IMR-90 (cell line): ENCODE results near the gene TCF7. TPM values are rescaled to one million over a fixed set of nuclear protein-coding genes. Genes with fewer than 3 reads are reported as not detected.

ENCODE experiments used
- ATAC-seq: fragments of 200-7000 bp; cut with Tn5 transposase; 2 replicates; pipeline ENCODE4 v1.9.1; 2020; ENCODE audit warnings: low read depth, mild to moderate bottlenecking, moderate library complexity
- BruUV-seq: library from RNA; stranded (reverse); fragments of 400-500 nt; replicated peaks from 2 replicates; lab custom pipeline; 2021; lab: Mats Ljungman, UMichigan
- CTCF ChIA-PET: fragments of 300-600 bp; formaldehyde crosslinking; extraction: SDS; loops from one replicate; lab custom pipeline; 2021; ENCODE audit warnings: antibody characterized with exemption; lab: Yijun Ruan, JAX
- POLR2A ChIA-PET: fragments of 300-600 bp; sonication (Branson Sonifier 250); formaldehyde crosslinking; loops from one replicate; lab custom pipeline; 2022; ENCODE audit warnings: antibody characterized with exemption; ENCODE audit not compliant: unreplicated experiment; lab: Charles Lee
- DNase-seq: peaks from one replicate; pipeline ENCODE4 v3.0.0; 2013
- H2AFZ ChIP-seq: replicated peaks from 2 replicates; pipeline ENCODE3; 2013; ENCODE audit warnings: low read length, mild to moderate bottlenecking; ENCODE audit not compliant: poor library complexity
- H2AK5ac ChIP-seq: 2 replicates; pipeline ENCODE4 v1.6.1; 2013; ENCODE audit warnings: low read depth, low read length, inconsistent platforms
- H2AK9ac ChIP-seq: replicated peaks from 2 replicates; pipeline ENCODE3; 2013; ENCODE audit warnings: mild to moderate bottlenecking, low read depth, low read length, moderate library complexity; ENCODE audit not compliant: poor library complexity
- H2BK120ac ChIP-seq: 2 replicates; pipeline ENCODE4 v1.6.1; 2013; ENCODE audit warnings: low read depth, low read length, inconsistent platforms
- H2BK15ac ChIP-seq: 3 replicates; pipeline ENCODE4 v1.6.1; 2013; ENCODE audit warnings: low read depth, low read length, inconsistent platforms
- H2BK20ac ChIP-seq: 2 replicates; pipeline ENCODE4 v1.6.1; 2013; ENCODE audit warnings: low read depth, mild to moderate bottlenecking, inconsistent platforms, low read length, moderate library complexity
- H2BK5ac ChIP-seq: 2 replicates; pipeline ENCODE4 v1.6.1; 2013; ENCODE audit warnings: mild to moderate bottlenecking, low read depth, low read length, inconsistent platforms; ENCODE audit not compliant: poor library complexity, severe bottlenecking
- H3K14ac ChIP-seq: replicated peaks from 2 replicates; pipeline ENCODE4 v1.6.1; 2013; ENCODE audit warnings: low read depth, low read length, inconsistent platforms
- H3K18ac ChIP-seq: 2 replicates; pipeline ENCODE4 v1.6.1; 2013; ENCODE audit warnings: low read depth, low read length, control low read depth
- H3K23ac ChIP-seq: 2 replicates; pipeline ENCODE4 v1.6.1; 2013; ENCODE audit warnings: low read depth, low read length, inconsistent platforms
- H3K27ac ChIP-seq: 2 replicates; pipeline ENCODE4 v1.5.1; 2013; ENCODE audit warnings: mild to moderate bottlenecking, control low read depth, low read length; ENCODE audit not compliant: insufficient read depth
- H3K27me3 ChIP-seq: 2 replicates; pipeline ENCODE4 v1.6.1; 2013; ENCODE audit warnings: low read length; ENCODE audit not compliant: control insufficient read depth, insufficient read depth
- H3K36me3 ChIP-seq: 2 replicates; pipeline ENCODE4 v1.6.1; 2013; ENCODE audit warnings: low read length, mixed read lengths; ENCODE audit not compliant: control insufficient read depth, insufficient read depth
- H3K4ac ChIP-seq: 2 replicates; pipeline ENCODE4 v1.6.1; 2013; ENCODE audit warnings: low read depth, low read length, inconsistent platforms
- H3K4me1 ChIP-seq: 2 replicates; pipeline ENCODE4 v1.6.1; 2013; ENCODE audit warnings: low read length, mixed read lengths; ENCODE audit not compliant: control insufficient read depth, insufficient read depth
- H3K4me2 ChIP-seq: 2 replicates; pipeline ENCODE4 v1.6.1; 2013; ENCODE audit warnings: low read depth, mild to moderate bottlenecking, control low read depth, low read length, moderate library complexity
- H3K4me3 ChIP-seq: 2 replicates; pipeline ENCODE4 v1.5.1; 2013; ENCODE audit warnings: low read depth, mild to moderate bottlenecking, control low read depth, low read length, moderate library complexity; ENCODE audit not compliant: insufficient read depth
- H3K56ac ChIP-seq: 2 replicates; pipeline ENCODE4 v1.6.1; 2013; ENCODE audit warnings: low read length, inconsistent platforms; ENCODE audit not compliant: insufficient read depth; ENCODE audit errors: extremely low read depth
- H3K79me1 ChIP-seq, 2 experiments: 2 replicates each; pipeline ENCODE4 v1.6.1; 2013; ENCODE audit warnings: low read length in 2 of 2, inconsistent platforms in 1 of 2, low read depth in 1 of 2
- H3K9ac ChIP-seq: 2 replicates; pipeline ENCODE4 v1.6.1; 2013; ENCODE audit warnings: low read depth, low read length, control low read depth
- H3K9me1 ChIP-seq: 2 replicates; pipeline ENCODE4 v1.6.1; 2013; ENCODE audit warnings: low read length, inconsistent platforms; ENCODE audit not compliant: insufficient read depth
- H3K9me3 ChIP-seq: 2 replicates; pipeline ENCODE4 v1.6.1; 2013; ENCODE audit warnings: low read length; ENCODE audit not compliant: control insufficient read depth, insufficient read depth
- H4K20me1 ChIP-seq: 2 replicates; pipeline ENCODE4 v1.6.1; 2013; ENCODE audit warnings: low read length, inconsistent platforms; ENCODE audit not compliant: insufficient read depth
- H4K5ac ChIP-seq: 2 replicates; pipeline ENCODE4 v1.6.1; 2013; ENCODE audit warnings: mild to moderate bottlenecking, low read depth, low read length, control low read depth
- H4K8ac ChIP-seq, 2 experiments: 2 replicates each; pipeline ENCODE4 v1.6.1; 2013; ENCODE audit warnings: low read depth in 2 of 2, low read length in 2 of 2, control low read depth in 1 of 2, inconsistent platforms in 1 of 2
- H4K91ac ChIP-seq: 2 replicates; pipeline ENCODE4 v1.6.1; 2013; ENCODE audit warnings: low read depth, low read length, inconsistent platforms; ENCODE audit not compliant: insufficient read depth
- CHD1 ChIP-seq: IDR thresholded peaks from 2 replicates; pipeline ENCODE4 v1.6.1; 2012; ENCODE audit warnings: low read depth, low read length, improper control_type of control experiment
- RAD21 ChIP-seq: IDR thresholded peaks from 2 replicates; pipeline ENCODE4 v1.6.1; 2012; ENCODE audit warnings: low read length, improper control_type of control experiment
- WGBS, 2 experiments: methylation state at CpG; one replicate each; pipeline versions ENCODE4 v1.1.5 to v1.1.7; 2013; ENCODE audit warnings: missing lambda C conversion rate in 2 of 2; ENCODE audit not compliant: insufficient read length in 1 of 2; ENCODE audit errors: extremely low coverage in 2 of 2; 5-methylcytosine and 5-hydroxymethylcytosine counted together
- dilution Hi-C: fragments of 300-500 bp; cut with HindIII; formaldehyde crosslinking; loops from one replicate; pipeline ENCODE4 v1.14.3; 2018; ENCODE audit warnings: low sequenced_read_pairs; ENCODE audit not compliant: unreplicated experiment
- in situ Hi-C: fragments of 300-500 bp; cut with MboI; formaldehyde crosslinking; loops from 3 replicates; pipeline ENCODE4 v1.14.3; 2019; ENCODE audit warnings: low sequenced_read_pairs, inconsistent platforms, mixed read lengths
- intact Hi-C: fragments of 100-400 bp; cut with micrococcal nuclease; formaldehyde crosslinking; loops from 2 replicates; pipeline ENCODE4 v1.10.0; 2022
- polyA plus RNA-seq, 3 experiments: library from polyadenylated mRNA; depleted of rRNA; stranded (reverse); fragments of >200 nt; gene quantifications; 2 replicates each; pipeline ENCODE4 v1.2.3, GENCODE V29; 2012; ENCODE audit warnings: low replicate concordance in 1 of 3
- total RNA-seq: library from RNA; depleted of rRNA; stranded (reverse); fragments of >200 nt; gene quantifications from 2 replicates; pipeline ENCODE4 v1.2.3, GENCODE V29; 2012
- TF ChIP-seq, protein P1 (sequence below): fragments of 150-350 bp; IDR thresholded peaks from 2 replicates; pipeline ENCODE4 v1.6.1; 2017; ENCODE audit warnings: mild to moderate bottlenecking, antibody characterized with exemption, low read length, low read depth

The TCF7 gene
- total and polyA plus RNA-seq, 2 of the 4 experiments (the other 2 are of a cell fraction): 1.3 to 3.4 TPM

DNA sequence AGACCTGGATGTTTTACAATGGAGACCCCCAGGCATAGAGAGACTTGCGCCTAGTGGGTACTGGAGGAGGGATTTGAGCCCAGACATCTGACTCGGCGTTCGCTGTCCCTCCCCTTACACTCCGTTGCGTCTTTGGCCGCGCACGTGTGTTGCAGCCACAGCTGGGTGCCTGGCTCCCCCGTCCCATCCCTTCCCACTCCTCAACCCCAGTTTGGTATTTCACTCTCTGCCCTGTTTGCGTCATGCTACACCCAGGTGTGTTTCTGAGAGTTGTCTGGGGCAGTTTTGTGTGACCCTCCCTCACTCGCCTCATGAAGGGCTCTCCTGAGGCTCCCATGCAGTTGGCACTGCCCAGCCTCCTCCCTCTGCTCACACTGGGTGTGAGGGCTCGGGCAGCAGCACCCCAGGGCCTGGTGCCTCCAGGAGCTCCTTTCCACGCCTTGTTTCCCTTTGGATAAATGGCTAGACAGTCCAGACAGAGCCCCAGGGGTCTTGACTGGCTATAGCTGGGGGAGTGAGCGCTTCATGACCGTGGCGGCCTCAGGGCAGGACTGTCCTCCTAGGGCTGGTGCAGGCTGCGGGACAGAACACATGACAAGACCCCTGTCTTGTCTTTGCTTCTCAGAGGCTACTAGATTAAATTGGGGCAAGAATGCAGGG lies 13.6 kb downstream of the TCF7 start:
- Histone ChIP-seq H4K20me1 (peaks cover 37% of the 10 kb centered on the region), H3K79me1 (peaks cover 5 to 65% of the 10 kb centered on the region in 2 experiments), H4K91ac (no peak overlapping the region), H2AK9ac (no peak overlapping the region), H2BK5ac (no peak overlapping the region), H2BK120ac (no peak overlapping the region), H2AFZ (no peak overlapping the region), H3K9me3 (no peaks in the 10 kb centered on the region), H3K56ac (no peak overlapping the region), H3K4me1 (peaks cover 14% of the 10 kb centered on the region), H3K36me3 (peaks cover 26% of the 10 kb centered on the region), H3K18ac (no peak overlapping the region), H3K14ac (no peak overlapping the region), H4K8ac (no peak overlapping the region), H2BK15ac (no peak overlapping the region), H2BK20ac (no peak overlapping the region), H2AK5ac (no peak overlapping the region), H3K4ac (no peak overlapping the region), H3K9ac (no peak overlapping the region), H3K4me2 (no peak overlapping the region), H4K5ac (no peak overlapping the region), H3K23ac (no peak overlapping the region), H3K27ac (no peak overlapping the region), H3K27me3 (no peaks in the 10 kb centered on the region), H3K9me1 (peaks cover 30% of the 10 kb centered on the region), H3K4me3 (no peak overlapping the region)
- intact Hi-C loops: no loop called here
- DNase-seq (no peak), ATAC-seq (no peak)
- ChIA-PET CTCF (no interaction called here), POLR2A (no interaction called here)
- 93% methylated on average over 4 of the region's 18 CpGs; no CpG with 5 or more reads in 1 of the 2 experiments for WGBS, 2 experiments
- in situ Hi-C loops: no loop called here
- no TSS peak for BruUV-seq
- dilution Hi-C loops: no loop called here
- TF ChIP-seq, protein P1, sequence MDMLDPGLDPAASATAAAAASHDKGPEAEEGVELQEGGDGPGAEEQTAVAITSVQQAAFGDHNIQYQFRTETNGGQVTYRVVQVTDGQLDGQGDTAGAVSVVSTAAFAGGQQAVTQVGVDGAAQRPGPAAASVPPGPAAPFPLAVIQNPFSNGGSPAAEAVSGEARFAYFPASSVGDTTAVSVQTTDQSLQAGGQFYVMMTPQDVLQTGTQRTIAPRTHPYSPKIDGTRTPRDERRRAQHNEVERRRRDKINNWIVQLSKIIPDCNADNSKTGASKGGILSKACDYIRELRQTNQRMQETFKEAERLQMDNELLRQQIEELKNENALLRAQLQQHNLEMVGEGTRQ: no peak
- TF ChIP-seq CHD1: no peak
- no peak for TF ChIP-seq RAD21
